Endothelial cell of umbilical vein (primary cell): Measurements from ENCODE around the gene RASAL2. TPM values are rescaled to one million over a fixed set of nuclear protein-coding genes. Genes with fewer than 3 reads are reported as not detected.

ENCODE experiments used
- BruUV-seq: library from RNA; stranded (reverse); fragments of 400-500 nt; replicated peaks from 2 replicates; lab custom pipeline; 2021; lab: Mats Ljungman, UMichigan
- CTCF ChIA-PET: fragments of 300-600, 350-600 bp; sonication (Branson Sonifier 250); formaldehyde crosslinking; loops from one replicate; lab custom pipeline; 2021; ENCODE audit warnings: antibody characterized with exemption, inconsistent platforms; lab: Charles Lee
- POLR2A ChIA-PET: fragments of 300-600, 350-600 bp; sonication (Branson Sonifier 250); formaldehyde crosslinking; loops from one replicate; lab custom pipeline; 2021; ENCODE audit warnings: antibody characterized with exemption, inconsistent platforms; lab: Charles Lee
- DNase-seq: peaks from one replicate; pipeline ENCODE4 v3.0.0-alpha.2; 2011; ENCODE audit warnings: low read depth, low spot score
- FAIRE-seq: peaks from 2 replicates; lab custom pipeline; 2011; peaks lifted over from hg19 to GRCh38; lab: Jason Lieb, UNC
- H2AFZ ChIP-seq: 2 replicates; pipeline ENCODE4 v1.6.0; 2012; ENCODE audit warnings: low read depth, low read length, control low read depth, inconsistent platforms
- H3K27ac ChIP-seq: 2 replicates; pipeline ENCODE4 v1.5.1; 2011; ENCODE audit warnings: low read depth, mild to moderate bottlenecking, control low read depth, low read length, moderate library complexity; ENCODE audit not compliant: insufficient read depth
- H3K27me3 ChIP-seq, 2 experiments: 2 replicates each; pipeline versions ENCODE4 v1.6.0 to v1.6.1; 2011; ENCODE audit warnings: low read length in 2 of 2, mixed read lengths in 1 of 2; ENCODE audit not compliant: control insufficient read depth in 2 of 2, insufficient read depth in 2 of 2
- H3K36me3 ChIP-seq, 2 experiments: 2 replicates in 1 of 2; 3 replicates in 1 of 2; pipeline ENCODE4 v1.5.1; 2011; ENCODE audit warnings: low read length in 2 of 2, mild to moderate bottlenecking in 1 of 2, moderate library complexity in 1 of 2; ENCODE audit not compliant: control insufficient read depth in 2 of 2, insufficient read depth in 2 of 2; ENCODE audit errors: extremely low read depth in 1 of 2
- H3K4me1 ChIP-seq: 3 replicates; pipeline ENCODE4 v1.5.1; 2011; ENCODE audit warnings: mild to moderate bottlenecking, low read length; ENCODE audit not compliant: control insufficient read depth, insufficient read depth; ENCODE audit errors: extremely low read depth
- H3K4me2 ChIP-seq: 2 replicates; pipeline ENCODE4 v1.6.1; 2011; ENCODE audit warnings: low read length, control low read depth, mixed read lengths; ENCODE audit not compliant: insufficient read depth
- H3K4me3 ChIP-seq, 3 experiments: fragments of 200-600 bp in 1 of 3; sonication (generic), shearing (Covaris generic) in 1 of 3; replicated peaks in 1 of 3; 2 replicates each; pipeline ENCODE4 v1.5.1; 2011 to 2016; ENCODE audit warnings: control low read depth in 3 of 3, low read length in 3 of 3, mild to moderate bottlenecking in 2 of 3, inconsistent platforms in 1 of 3, low read depth in 1 of 3, moderate library complexity in 1 of 3; ENCODE audit not compliant: insufficient read depth in 1 of 3
- H3K79me2 ChIP-seq: 2 replicates; pipeline ENCODE4 v1.6.0; 2012; ENCODE audit warnings: low read length, inconsistent platforms; ENCODE audit not compliant: control insufficient read depth, insufficient read depth
- H3K9ac ChIP-seq: replicated peaks from 2 replicates; pipeline ENCODE3; 2011; ENCODE audit warnings: low read length, control low read depth; ENCODE audit not compliant: insufficient read depth; ENCODE audit errors: extremely low read depth
- H3K9me1 ChIP-seq: replicated peaks from 3 replicates; pipeline ENCODE4 v1.6.0; 2011; ENCODE audit warnings: mild to moderate bottlenecking, low read length; ENCODE audit not compliant: control insufficient read depth, insufficient read depth; ENCODE audit errors: extremely low read depth
- H3K9me3 ChIP-seq: replicated peaks from 2 replicates; pipeline ENCODE4 v1.5.1; 2012; ENCODE audit warnings: low read length, inconsistent platforms; ENCODE audit not compliant: control insufficient read depth, insufficient read depth
- H4K20me1 ChIP-seq: replicated peaks from 2 replicates; pipeline ENCODE3; 2011; ENCODE audit warnings: mild to moderate bottlenecking, low read length; ENCODE audit not compliant: control insufficient read depth, insufficient read depth; ENCODE audit errors: extremely low read depth
- EZH2 ChIP-seq: IDR thresholded peaks from 2 replicates; pipeline ENCODE4 v1.6.1; 2012; ENCODE audit warnings: borderline replicate concordance, low read depth, mild to moderate bottlenecking, moderate library complexity, low read length, inconsistent platforms; ENCODE audit not compliant: severe bottlenecking
- FOS ChIP-seq: IDR thresholded peaks from 2 replicates; pipeline ENCODE4 v1.6.1; 2011; ENCODE audit warnings: mild to moderate bottlenecking, low read length, moderate library complexity, borderline replicate concordance; ENCODE audit not compliant: insufficient read depth
- GATA2 ChIP-seq: IDR thresholded peaks from 2 replicates; pipeline ENCODE4 v1.7.0; 2011; ENCODE audit warnings: low read depth, mild to moderate bottlenecking, moderate library complexity, mixed read lengths, low read length; ENCODE audit not compliant: insufficient read length, insufficient read depth
- JUN ChIP-seq: IDR thresholded peaks from 2 replicates; pipeline ENCODE4 v1.6.1; 2011; ENCODE audit warnings: borderline replicate concordance, low read depth; ENCODE audit not compliant: insufficient read length, insufficient read depth
- MYC ChIP-seq: IDR thresholded peaks from one replicate; pipeline ENCODE4 v1.6.1; 2011; ENCODE audit warnings: mild to moderate bottlenecking, low read depth, low read length
- POLR2A ChIP-seq: IDR thresholded peaks from 2 replicates; pipeline ENCODE4 v1.6.1; 2012; ENCODE audit warnings: low read depth, mild to moderate bottlenecking, control low read depth, low read length
- dilution Hi-C: fragments of 300-500 bp; cut with MboI; formaldehyde crosslinking; loops from one replicate; pipeline ENCODE4 v1.15.0; 2019; ENCODE audit warnings: low sequenced_read_pairs; ENCODE audit not compliant: extremely low pct_ligation_motif_present
- intact Hi-C: fragments of 100-400 bp; cut with micrococcal nuclease; formaldehyde crosslinking; loops from one replicate; pipeline ENCODE4 v1.10.0; 2022
- polyA plus RNA-seq, 4 experiments: library from polyadenylated mRNA; depleted of rRNA in 3 of 4; stranded (reverse) in 3 of 4; unstranded in 1 of 4; fragments of >200 nt; gene quantifications; 2 replicates each; pipeline versions ENCODE4 v1.2.1 to v1.2.3, GENCODE V29; 2011 to 2012; ENCODE audit warnings: missing spikeins in 1 of 4
- total RNA-seq: library from RNA; stranded (reverse); gene quantifications from 2 replicates; pipeline ENCODE4 v1.2.3, GENCODE V29; 2021
- TF ChIP-seq, protein P1 (sequence below): IDR thresholded peaks from 2 replicates; pipeline ENCODE4 v1.6.1; 2011; ENCODE audit not compliant: insufficient read depth, insufficient read length
- TF ChIP-seq, protein P2 (sequence below), 2 donors: IDR thresholded peaks; 1 replicate in 1 of 2; 2 replicates in 1 of 2; pipeline ENCODE4 v1.5.1; 2011; ENCODE audit warnings: low read length in 2 of 2, mild to moderate bottlenecking in 2 of 2, moderate library complexity in 2 of 2, control low read depth in 1 of 2, inconsistent platforms in 1 of 2, low read depth in 1 of 2; ENCODE audit not compliant: insufficient read depth in 1 of 2; ENCODE audit errors: extremely low read depth in 1 of 2

Gene RASAL2
- total and polyA plus RNA-seq, 2 donors (not counting 3 experiments of a cell fraction or from before 2014, with no cell fraction given): 12.5 to 15.5 TPM

DNA sequence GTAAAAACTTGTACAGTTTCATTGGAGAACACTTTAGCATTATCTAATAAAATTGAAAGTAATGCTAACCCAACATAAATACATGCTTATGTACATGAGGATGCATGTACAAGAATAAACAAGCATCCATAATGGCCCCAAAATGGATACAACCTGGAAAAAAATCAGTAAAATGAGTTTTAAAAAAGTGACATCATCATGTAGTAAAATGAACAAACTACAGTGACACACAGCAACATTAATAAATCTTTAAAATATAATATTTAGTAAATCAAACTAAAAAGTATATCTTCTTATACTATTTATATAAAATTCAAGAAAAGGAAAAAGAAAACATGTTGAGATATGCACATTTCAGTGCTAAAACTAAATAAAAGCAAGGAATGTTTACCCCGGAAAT is 262.4 kb downstream of the RASAL2 start:
- ChIA-PET POLR2A (no interaction called here), CTCF (no interaction called here)
- H3K79me2 ChIP-seq: no peaks in the 10 kb centered on the region
- dilution Hi-C loops: no loop called here
- no peaks in the 10 kb centered on the region for H4K20me1 ChIP-seq
- TF ChIP-seq, protein P1, sequence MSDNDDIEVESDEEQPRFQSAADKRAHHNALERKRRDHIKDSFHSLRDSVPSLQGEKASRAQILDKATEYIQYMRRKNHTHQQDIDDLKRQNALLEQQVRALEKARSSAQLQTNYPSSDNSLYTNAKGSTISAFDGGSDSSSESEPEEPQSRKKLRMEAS: no peak
- no peak for TF ChIP-seq MYC
- no peak for TF ChIP-seq POLR2A
- no peak for TF ChIP-seq FOS
- no peak for TF ChIP-seq GATA2
- TF ChIP-seq EZH2: no peak
- TF ChIP-seq JUN: no peak
- TF ChIP-seq, protein P2, sequence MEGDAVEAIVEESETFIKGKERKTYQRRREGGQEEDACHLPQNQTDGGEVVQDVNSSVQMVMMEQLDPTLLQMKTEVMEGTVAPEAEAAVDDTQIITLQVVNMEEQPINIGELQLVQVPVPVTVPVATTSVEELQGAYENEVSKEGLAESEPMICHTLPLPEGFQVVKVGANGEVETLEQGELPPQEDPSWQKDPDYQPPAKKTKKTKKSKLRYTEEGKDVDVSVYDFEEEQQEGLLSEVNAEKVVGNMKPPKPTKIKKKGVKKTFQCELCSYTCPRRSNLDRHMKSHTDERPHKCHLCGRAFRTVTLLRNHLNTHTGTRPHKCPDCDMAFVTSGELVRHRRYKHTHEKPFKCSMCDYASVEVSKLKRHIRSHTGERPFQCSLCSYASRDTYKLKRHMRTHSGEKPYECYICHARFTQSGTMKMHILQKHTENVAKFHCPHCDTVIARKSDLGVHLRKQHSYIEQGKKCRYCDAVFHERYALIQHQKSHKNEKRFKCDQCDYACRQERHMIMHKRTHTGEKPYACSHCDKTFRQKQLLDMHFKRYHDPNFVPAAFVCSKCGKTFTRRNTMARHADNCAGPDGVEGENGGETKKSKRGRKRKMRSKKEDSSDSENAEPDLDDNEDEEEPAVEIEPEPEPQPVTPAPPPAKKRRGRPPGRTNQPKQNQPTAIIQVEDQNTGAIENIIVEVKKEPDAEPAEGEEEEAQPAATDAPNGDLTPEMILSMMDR (IDR thresholded peaks at IDR 0.05; ENCODE audit: extremely low read depth in 1 of 2, insufficient read depth in 1 of 2, low read depth in 1 of 2, low read length in 2 of 2): no peak
- no peaks in the 10 kb centered on the region for H3K4me1 ChIP-seq
- no peak overlapping the region for H3K9ac ChIP-seq
- H3K9me3 ChIP-seq: no peaks in the 10 kb centered on the region
- intact Hi-C loops: no loop called here
- H3K4me2 ChIP-seq: no peak overlapping the region
- no peaks in the 10 kb centered on the region for H3K9me1 ChIP-seq
- FAIRE-seq (no peak), DNase-seq (no peak)
- H3K36me3 ChIP-seq: no peaks in the 10 kb centered on the region
- H3K27ac ChIP-seq: no peak overlapping the region
- no peaks in the 10 kb centered on the region for H3K27me3 ChIP-seq
- H2AFZ ChIP-seq: no peak overlapping the region
- no TSS peak for BruUV-seq
- no peak overlapping the region for H3K4me3 ChIP-seq
